GM12891 (cell line): Measurements from ENCODE around the gene ELAVL2.

ENCODE experiments used
- PAX5 ChIP-seq: IDR thresholded peaks from 2 replicates; pipeline ENCODE4 v1.6.1; 2011; ENCODE audit warnings: low read length, moderate library complexity, mild to moderate bottlenecking; ENCODE audit not compliant: insufficient read depth, severe bottlenecking
- POLR2A ChIP-seq: IDR thresholded peaks from 2 replicates; pipeline ENCODE4 v1.6.1; 2011; ENCODE audit warnings: low read depth, low read length, control low read depth
- POLR2AphosphoS5 ChIP-seq: IDR thresholded peaks from 2 replicates; pipeline ENCODE4 v1.6.1; 2011; ENCODE audit warnings: low read depth, low read length, control low read depth
- POU2F2 ChIP-seq: IDR thresholded peaks from 2 replicates; pipeline ENCODE4 v1.6.1; 2011; ENCODE audit warnings: low read depth, mild to moderate bottlenecking, control low read depth, low read length, moderate library complexity
- SPI1 ChIP-seq: IDR thresholded peaks from 2 replicates; pipeline ENCODE4 v1.6.1; 2011; ENCODE audit warnings: low read depth, low read length, control low read depth
- TAF1 ChIP-seq: IDR thresholded peaks from 2 replicates; pipeline ENCODE4 v1.6.1; 2011; ENCODE audit warnings: low read depth, low read length, control low read depth

DNA sequence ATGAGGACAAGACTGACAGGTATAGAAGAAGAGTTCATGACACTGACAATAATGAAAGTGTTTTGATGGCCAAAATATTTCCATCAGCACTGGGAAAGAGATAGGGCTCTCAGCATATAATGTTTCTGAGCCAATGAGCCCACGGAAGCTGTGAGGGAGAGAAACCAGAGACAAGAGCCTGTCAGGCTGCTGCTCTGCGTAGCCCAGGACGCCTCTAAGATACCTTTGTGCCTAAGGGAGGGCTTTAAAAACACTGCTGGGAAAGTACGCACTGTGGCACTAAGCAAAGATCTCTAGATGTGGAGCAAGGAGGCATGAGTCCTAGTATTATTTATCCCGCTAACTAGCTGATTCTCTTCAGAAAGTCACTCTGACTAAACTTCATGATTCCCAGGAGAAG lies 11.0 kb upstream of the ELAVL2 start:
- TF ChIP-seq POU2F2 (no peak), TAF1 (no peak), POLR2A (no peak), POLR2AphosphoS5 (no peak), PAX5 (no peak), SPI1 (no peak)
